Smooth muscle cell (in vitro differentiated cells): Measurements from ENCODE around the gene TRPM8. TPM values are rescaled to one million over a fixed set of nuclear protein-coding genes. Genes with fewer than 3 reads are reported as not detected.
"Not testable (repeated sequence)": the region's sequence is repeated elsewhere in the genome, so short reads cannot be mapped to it uniquely, and the experiment has no call there.

ENCODE experiments used
- DNase-seq: peaks from one replicate; lab custom pipeline; 2025; ENCODE audit not compliant: unreplicated experiment; lab: John Stamatoyannopoulos, UW
- H2AFZ ChIP-seq: fragments of 200-600 bp; sonication (generic); 2 replicates; pipeline ENCODE4 v1.6.0; 2016; ENCODE audit warnings: antibody characterized with exemption, low read depth, mild to moderate bottlenecking
- H3F3A ChIP-seq: fragments of 200-600 bp; sonication (generic); 2 replicates; pipeline ENCODE4 v1.6.0; 2017; ENCODE audit warnings: antibody characterized with exemption, low read depth
- H3K27ac ChIP-seq: fragments of 200-600 bp; sonication (generic); 2 replicates; pipeline ENCODE4 v1.5.1; 2016; ENCODE audit warnings: low read depth, mild to moderate bottlenecking
- H3K27me3 ChIP-seq: fragments of 200-600 bp; sonication (generic); 2 replicates; pipeline ENCODE4 v1.6.1; 2016; ENCODE audit warnings: low read depth, mild to moderate bottlenecking
- H3K36me3 ChIP-seq: fragments of 200-600 bp; sonication (generic); 2 replicates; pipeline ENCODE4 v1.5.1; 2016; ENCODE audit warnings: low read depth
- H3K4me1 ChIP-seq: fragments of 200-600 bp; sonication (generic); 2 replicates; pipeline ENCODE4 v1.5.1; 2016; ENCODE audit warnings: low read depth
- H3K4me2 ChIP-seq: fragments of 200-600 bp; sonication (generic); 2 replicates; pipeline ENCODE4 v1.6.0; 2016; ENCODE audit warnings: mild to moderate bottlenecking
- H3K4me3 ChIP-seq: fragments of 200-600 bp; sonication (generic); 2 replicates; pipeline ENCODE4 v1.5.1; 2016; ENCODE audit warnings: mild to moderate bottlenecking
- H3K79me2 ChIP-seq: fragments of 200-600 bp; sonication (generic); 2 replicates; pipeline ENCODE4 v1.6.0; 2016; ENCODE audit warnings: low read depth, mild to moderate bottlenecking
- H3K9ac ChIP-seq: fragments of 200-600 bp; sonication (generic); 2 replicates; pipeline ENCODE4 v1.6.0; 2016; ENCODE audit warnings: low read depth
- H3K9me3 ChIP-seq: fragments of 200-600 bp; sonication (generic); replicated peaks from 2 replicates; pipeline ENCODE4 v1.5.1; 2016; ENCODE audit warnings: low read depth
- H4K20me1 ChIP-seq: fragments of 200-600 bp; sonication (generic); 2 replicates; pipeline ENCODE4 v1.6.0; 2016; ENCODE audit warnings: low read depth
- CTCF ChIP-seq: fragments of 200-600 bp; sonication (generic); IDR thresholded peaks from 2 replicates; pipeline ENCODE4 v1.5.1; 2017; ENCODE audit warnings: borderline replicate concordance, mild to moderate bottlenecking, antibody characterized with exemption; ENCODE audit not compliant: insufficient read depth, poor library complexity, severe bottlenecking
- WGBS: methylation state at CpG from one replicate; pipeline ENCODE4 v1.1.7; 2016; ENCODE audit warnings: low lambda C conversion rate; 5-methylcytosine and 5-hydroxymethylcytosine counted together
- polyA plus RNA-seq: library from polyadenylated mRNA; unstranded; fragments of >200 nt; fragmentation: Nextera tagmentation; extraction: Ambion mirVana; gene quantifications from 2 replicates; pipeline ENCODE4 v1.2.1, GENCODE V29; 2016
- total RNA-seq: library from RNA; depleted of rRNA; stranded (reverse); fragments of >200 nt; gene quantifications from 2 replicates; pipeline ENCODE4 v1.2.3, GENCODE V29; 2014

Gene TRPM8
- total and polyA plus RNA-seq, 2 experiments from 2014 or later = not detected

GRCh38 chr2:233882353-233882752 lies 34.8 kb upstream of the TRPM8 start:
- no peaks in the 10 kb centered on the region for H3K79me2 ChIP-seq
- no peak overlapping the region for H3K27ac ChIP-seq
- no peaks in the 10 kb centered on the region for H3F3A ChIP-seq
- no peak for DNase-seq
- H3K9ac ChIP-seq = no peak overlapping the region
- TF ChIP-seq CTCF = no peak
- no peaks in the 10 kb centered on the region for H4K20me1 ChIP-seq
- no peak overlapping the region for H3K4me2 ChIP-seq
- no peaks in the 10 kb centered on the region for H3K27me3 ChIP-seq
- no peaks in the 10 kb centered on the region for H3K4me1 ChIP-seq
- H3K9me3 ChIP-seq = no peaks in the 10 kb centered on the region
- H3K36me3 ChIP-seq = no peaks in the 10 kb centered on the region
- H3K4me3 ChIP-seq = no peak overlapping the region
- no peak overlapping the region for H2AFZ ChIP-seq

- Histone ChIP-seq H4K20me1 (no peaks in the 10 kb centered on the region), H3K4me2 (no peak overlapping the region), H2AFZ (no peak overlapping the region), H3K79me2 (no peaks in the 10 kb centered on the region), H3K27me3 (peaks cover 8% of the 10 kb centered on the region), H3K4me1 (no peaks in the 10 kb centered on the region), H3K9me3 (no peaks in the 10 kb centered on the region), H3K4me3 (no peak overlapping the region), H3F3A (no peaks in the 10 kb centered on the region), H3K36me3 (no peaks in the 10 kb centered on the region), H3K9ac (no peak overlapping the region), H3K27ac (no peak overlapping the region)
- no peak for DNase-seq
- 89% methylated on average over 2 of the region's 2 CpGs for WGBS
- TF ChIP-seq CTCF = no peak
Observed at GRCh38 chr2:233892793-233893192, 24.4 kb upstream of the TRPM8 start.

- not testable (repeated sequence) for H3K4me2 ChIP-seq, H3K4me3 ChIP-seq, DNase-seq, H3F3A ChIP-seq, H3K9me3 ChIP-seq, H3K27ac ChIP-seq, H3K36me3 ChIP-seq, H3K9ac ChIP-seq, H3K79me2 ChIP-seq, H3K4me1 ChIP-seq, H4K20me1 ChIP-seq, H2AFZ ChIP-seq
- 83% methylated on average over 2 of the region's 2 CpGs for whole genome bisulfite sequencing
- H3K27me3 ChIP-seq = peaks cover 25% of the 10 kb centered on the region
Observed at GRCh38 chr2:233896253-233896652, 20.9 kb upstream of the TRPM8 start.

- DNase-seq = no peak
- Histone ChIP-seq H3K36me3 (no peaks in the 10 kb centered on the region), H3K4me2 (no peak overlapping the region), H3K27me3 (peaks cover 38% of the 10 kb centered on the region), H4K20me1 (no peaks in the 10 kb centered on the region), H3K4me1 (no peaks in the 10 kb centered on the region), H3K9me3 (no peaks in the 10 kb centered on the region), H3K27ac (no peak overlapping the region), H3K79me2 (no peaks in the 10 kb centered on the region), H3K9ac (no peak overlapping the region), H3F3A (no peaks in the 10 kb centered on the region), H2AFZ (no peak overlapping the region), H3K4me3 (no peak overlapping the region)
- 71% methylated on average over 4 of the region's 4 CpGs for WGBS
- no peak for TF ChIP-seq CTCF
Observed at GRCh38 chr2:233901367-233901766, 15.8 kb upstream of the TRPM8 start.
